Fibroblast of lung (primary cell): Measurements from ENCODE around the gene NFIC. TPM values are rescaled to one million over a fixed set of nuclear protein-coding genes. Genes with fewer than 3 reads are reported as not detected.

ENCODE experiments used
- DNase-seq, 2 donors: peaks; one replicate each; pipeline versions ENCODE4 v3.0.0 to v3.0.0-alpha.2; 2010; ENCODE audit warnings: low read depth in 2 of 2
- H2AFZ ChIP-seq: 2 replicates; pipeline ENCODE4 v1.5.1; 2012; ENCODE audit warnings: low read length, control low read depth, inconsistent platforms
- H3K27ac ChIP-seq: 2 replicates; pipeline ENCODE4 v1.5.1; 2011; ENCODE audit warnings: low read length, control low read depth; ENCODE audit not compliant: insufficient read depth
- H3K27me3 ChIP-seq: 2 replicates; pipeline ENCODE4 v1.5.1; 2011; ENCODE audit warnings: mild to moderate bottlenecking, low read length; ENCODE audit not compliant: control insufficient read depth, insufficient read depth
- H3K36me3 ChIP-seq: 2 replicates; pipeline ENCODE4 v1.5.1; 2011; ENCODE audit warnings: low read length; ENCODE audit not compliant: control insufficient read depth, insufficient read depth
- H3K4me1 ChIP-seq: 2 replicates; pipeline ENCODE4 v1.5.1; 2011; ENCODE audit warnings: low read length; ENCODE audit not compliant: control insufficient read depth, insufficient read depth; ENCODE audit errors: extremely low read depth
- H3K4me2 ChIP-seq: 2 replicates; pipeline ENCODE4 v1.5.1; 2011; ENCODE audit warnings: low read length, control low read depth; ENCODE audit not compliant: insufficient read depth; ENCODE audit errors: extremely low read depth
- H3K4me3 ChIP-seq, 4 experiments: fragments of 200-600 bp in 1 of 4; sonication (generic) in 1 of 4; replicated peaks in 1 of 4; 2 replicates each; pipeline ENCODE4 v1.5.1; 2011 to 2016; ENCODE audit warnings: low read length in 4 of 4, low read depth in 3 of 4, mild to moderate bottlenecking in 3 of 4, control low read depth in 2 of 4, inconsistent platforms in 1 of 4, mixed read lengths in 1 of 4; ENCODE audit not compliant: insufficient read depth in 1 of 4; ENCODE audit errors: control extremely low read depth in 1 of 4
- H3K79me2 ChIP-seq: 2 replicates; pipeline ENCODE4 v1.5.1; 2012; ENCODE audit warnings: mild to moderate bottlenecking, low read length, inconsistent platforms; ENCODE audit not compliant: control insufficient read depth, insufficient read depth
- H3K9ac ChIP-seq: 2 replicates; pipeline ENCODE4 v1.5.1; 2011; ENCODE audit warnings: mild to moderate bottlenecking, low read length, control low read depth; ENCODE audit not compliant: insufficient read depth
- H3K9me3 ChIP-seq: 2 replicates; pipeline ENCODE4 v1.5.1; 2012; ENCODE audit warnings: low read depth, low read length; ENCODE audit not compliant: control insufficient read depth, insufficient read depth
- H4K20me1 ChIP-seq: 2 replicates; pipeline ENCODE4 v1.5.1; 2011; ENCODE audit warnings: low read length; ENCODE audit not compliant: control insufficient read depth, insufficient read depth; ENCODE audit errors: extremely low read depth
- EZH2 ChIP-seq: IDR thresholded peaks from 2 replicates; pipeline ENCODE4 v1.5.1; 2012; ENCODE audit warnings: low read length, control low read depth, mild to moderate bottlenecking; ENCODE audit errors: missing control alignments
- polyA plus RNA-seq, 2 donors: library from polyadenylated mRNA; depleted of rRNA in 1 of 2; stranded (reverse) in 1 of 2; unstranded in 1 of 2; fragments of >200 nt; gene quantifications; 2 replicates each; pipeline ENCODE4 v1.2.1, GENCODE V29; 2011 to 2012; ENCODE audit warnings: missing spikeins in 1 of 2
- total RNA-seq: library from RNA; depleted of rRNA; stranded (reverse); fragments of >200 nt; gene quantifications from 2 replicates; pipeline ENCODE4 v1.2.1, GENCODE V29; 2014
- TF ChIP-seq, protein P1 (sequence below), 2 donors: IDR thresholded peaks in 1 of 2; conservative IDR thresholded peaks in 1 of 2; 1 replicate in 1 of 2; 2 replicates in 1 of 2; pipeline ENCODE4 v1.5.1; 2011 to 2012; ENCODE audit warnings: low read length in 2 of 2, control low read depth in 1 of 2, inconsistent platforms in 1 of 2, low read depth in 1 of 2, mild to moderate bottlenecking in 1 of 2

The NFIC gene
- total and polyA plus RNA-seq, 2 donors (not counting 1 experiment from before 2014, with no cell fraction given) = 7.9 to 66.4 TPM

DNA sequence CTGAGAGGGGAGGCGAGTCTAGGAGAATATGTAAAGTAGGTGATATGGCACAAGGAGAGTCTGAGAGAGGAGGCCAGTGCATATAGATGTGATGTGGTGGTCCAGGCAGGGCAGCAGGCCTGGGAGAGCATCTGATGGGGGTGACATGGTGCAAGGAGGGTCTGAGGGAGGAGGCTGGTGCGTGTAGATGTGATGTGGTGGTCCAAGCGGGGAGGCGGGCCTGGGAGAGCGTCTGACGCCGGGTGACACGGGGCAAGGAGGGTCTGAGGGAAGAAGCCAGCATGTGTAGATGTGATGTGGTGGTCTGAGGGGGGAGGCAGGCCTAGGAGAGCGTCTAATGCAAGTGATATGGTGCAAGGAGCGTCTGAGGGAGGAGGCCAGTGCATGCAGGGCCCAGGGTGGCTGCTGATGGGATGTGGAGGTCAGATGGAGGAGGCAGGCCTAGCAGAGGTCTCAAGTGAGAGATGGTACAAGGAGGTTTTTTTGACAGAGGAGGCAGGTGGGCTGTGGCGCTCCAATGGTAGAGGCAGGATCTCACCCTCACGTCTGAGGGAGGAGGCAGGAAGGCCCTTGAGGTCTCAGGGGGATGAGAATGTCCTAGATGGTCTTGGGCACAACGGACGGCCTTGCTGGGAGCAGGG lies 16.2 kb downstream of the NFIC start:
- Histone ChIP-seq H2AFZ (no peak overlapping the region), H3K9me3 (no peaks in the 10 kb centered on the region), H3K36me3 (peaks cover 23% of the 10 kb centered on the region), H3K27me3 (no peaks in the 10 kb centered on the region), H3K4me3 (no peak overlapping the region), H3K9ac (no peak overlapping the region), H4K20me1 (no peaks in the 10 kb centered on the region), H3K27ac (peak overlapping the region; percentile 47), H3K79me2 (peaks cover 87% of the 10 kb centered on the region), H3K4me2 (peak overlapping the region; percentile 15), H3K4me1 (peaks cover 34% of the 10 kb centered on the region)
- TF ChIP-seq EZH2 = no peak
- TF ChIP-seq, protein P1, sequence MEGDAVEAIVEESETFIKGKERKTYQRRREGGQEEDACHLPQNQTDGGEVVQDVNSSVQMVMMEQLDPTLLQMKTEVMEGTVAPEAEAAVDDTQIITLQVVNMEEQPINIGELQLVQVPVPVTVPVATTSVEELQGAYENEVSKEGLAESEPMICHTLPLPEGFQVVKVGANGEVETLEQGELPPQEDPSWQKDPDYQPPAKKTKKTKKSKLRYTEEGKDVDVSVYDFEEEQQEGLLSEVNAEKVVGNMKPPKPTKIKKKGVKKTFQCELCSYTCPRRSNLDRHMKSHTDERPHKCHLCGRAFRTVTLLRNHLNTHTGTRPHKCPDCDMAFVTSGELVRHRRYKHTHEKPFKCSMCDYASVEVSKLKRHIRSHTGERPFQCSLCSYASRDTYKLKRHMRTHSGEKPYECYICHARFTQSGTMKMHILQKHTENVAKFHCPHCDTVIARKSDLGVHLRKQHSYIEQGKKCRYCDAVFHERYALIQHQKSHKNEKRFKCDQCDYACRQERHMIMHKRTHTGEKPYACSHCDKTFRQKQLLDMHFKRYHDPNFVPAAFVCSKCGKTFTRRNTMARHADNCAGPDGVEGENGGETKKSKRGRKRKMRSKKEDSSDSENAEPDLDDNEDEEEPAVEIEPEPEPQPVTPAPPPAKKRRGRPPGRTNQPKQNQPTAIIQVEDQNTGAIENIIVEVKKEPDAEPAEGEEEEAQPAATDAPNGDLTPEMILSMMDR (conservative IDR thresholded peaks at IDR 0.05 in 1 of 2, IDR thresholded peaks at IDR 0.05 in 1 of 2; ENCODE audit: low read depth in 1 of 2, low read length in 2 of 2) = no peak
- DNase-seq = no peak

DNA sequence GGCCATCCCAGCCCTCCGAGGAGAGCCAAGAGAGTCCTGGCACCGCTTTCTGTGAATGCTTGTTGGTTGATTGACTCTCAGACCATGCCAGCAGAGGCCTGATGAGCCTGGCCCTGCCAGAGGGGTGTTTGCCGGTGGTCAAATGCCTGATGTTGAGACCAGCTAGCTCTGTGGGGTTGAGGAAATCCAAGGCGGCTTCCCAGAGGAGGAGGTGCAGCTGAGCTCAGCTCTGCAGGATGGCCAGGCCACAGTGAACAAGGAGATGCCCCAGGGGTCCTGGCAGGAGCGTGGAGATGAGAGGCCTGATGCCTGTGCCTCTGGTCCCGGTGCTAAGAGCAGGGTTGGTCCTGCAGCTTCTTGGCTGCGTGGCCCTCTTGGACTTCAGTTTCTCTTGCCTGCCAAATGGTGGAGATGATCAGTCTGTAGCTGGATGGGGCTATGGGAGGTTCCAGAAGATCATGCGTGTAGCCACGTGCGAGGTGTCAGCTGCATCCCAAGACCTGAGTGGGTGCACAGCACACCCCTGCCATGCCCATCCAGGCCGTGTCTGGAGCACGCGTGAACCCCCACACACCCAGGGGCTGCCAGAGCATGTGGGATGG lies 16.8 kb downstream of the NFIC start:
- no peak for DNase-seq
- Histone ChIP-seq H3K79me2 (peaks cover 88% of the 10 kb centered on the region), H3K27me3 (no peaks in the 10 kb centered on the region), H3K36me3 (peaks cover 26% of the 10 kb centered on the region), H3K4me3 (no peak overlapping the region), H3K27ac (peak overlapping the region; percentile 47), H3K9ac (no peak overlapping the region), H3K9me3 (no peaks in the 10 kb centered on the region), H3K4me2 (peak overlapping the region; percentile 23), H3K4me1 (peaks cover 39% of the 10 kb centered on the region), H2AFZ (no peak overlapping the region), H4K20me1 (no peaks in the 10 kb centered on the region)
- no peak for TF ChIP-seq EZH2
- TF ChIP-seq, protein P1 (conservative IDR thresholded peaks at IDR 0.05 in 1 of 2, IDR thresholded peaks at IDR 0.05 in 1 of 2; ENCODE audit: low read depth in 1 of 2, low read length in 2 of 2) = no peak

DNA sequence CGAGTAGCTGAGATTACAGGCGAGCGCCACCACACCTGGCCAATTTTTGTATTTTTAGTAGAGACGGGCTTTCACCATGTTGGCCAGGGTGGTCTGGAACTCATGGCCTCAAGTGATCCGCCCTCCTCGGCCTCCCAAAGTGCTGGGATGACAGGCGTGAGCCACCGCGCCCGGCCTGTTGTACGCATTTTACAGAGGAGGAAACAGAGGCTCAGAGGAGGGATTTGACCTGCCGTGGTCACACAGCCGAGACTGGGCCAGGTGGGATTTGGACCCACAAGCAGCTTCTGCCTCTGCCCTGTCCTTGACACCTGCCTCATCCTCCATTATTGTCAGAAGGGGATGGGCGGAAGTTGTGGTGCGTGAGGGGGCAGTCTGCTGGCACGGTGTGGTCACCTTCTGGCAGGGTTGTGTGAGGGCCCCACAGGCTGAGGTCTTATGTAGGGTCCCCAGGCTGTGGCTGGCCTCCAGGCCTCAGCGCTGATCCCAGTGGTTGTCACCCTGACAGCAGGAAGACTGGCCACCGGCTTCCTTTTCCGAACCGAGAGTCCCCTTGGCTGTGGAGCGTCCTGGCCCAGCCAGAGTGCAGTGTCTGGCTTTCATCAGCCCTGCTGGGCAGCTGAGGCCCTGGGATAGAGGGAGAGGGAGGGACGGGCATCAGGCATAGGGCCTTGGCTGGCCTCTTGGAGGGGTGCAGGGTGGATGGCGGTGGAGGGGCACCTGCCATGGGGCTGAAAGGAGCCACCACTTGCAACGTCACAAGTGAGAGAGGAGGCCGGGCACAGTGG lies 20.3 kb downstream of the NFIC start:
- peak overlapping the region; percentile 62 for H3K27ac ChIP-seq
- H2AFZ ChIP-seq = no peak overlapping the region
- no peak for DNase-seq
- no peaks in the 10 kb centered on the region for H3K27me3 ChIP-seq
- H3K4me3 ChIP-seq = no peak overlapping the region
- H3K36me3 ChIP-seq = peaks cover 32% of the 10 kb centered on the region
- H3K4me1 ChIP-seq = peaks cover 40% of the 10 kb centered on the region
- TF ChIP-seq, protein P1 (conservative IDR thresholded peaks at IDR 0.05 in 1 of 2, IDR thresholded peaks at IDR 0.05 in 1 of 2; ENCODE audit: low read depth in 1 of 2, low read length in 2 of 2) = no peak
- no peak for TF ChIP-seq EZH2
- peak overlapping the region; percentile 48 for H3K4me2 ChIP-seq
- H4K20me1 ChIP-seq = no peaks in the 10 kb centered on the region
- no peak overlapping the region for H3K9ac ChIP-seq
- H3K9me3 ChIP-seq = no peaks in the 10 kb centered on the region
- peaks cover 91% of the 10 kb centered on the region for H3K79me2 ChIP-seq
